DOHH2 (cell line): ENCODE results near the gene ZNF30.

Experiments used
- CTCF ChIP-seq: fragments of 200-600 bp; sonication (generic); IDR thresholded peaks from one replicate; pipeline ENCODE4 v1.5.1; 2014; ENCODE audit warnings: antibody characterized with exemption, mild to moderate bottlenecking, low read depth, low read length; ENCODE audit not compliant: poor library complexity, severe bottlenecking
- EZH2phosphoT487 ChIP-seq: fragments of 200-600 bp; sonication (generic); IDR thresholded peaks from 2 replicates; pipeline ENCODE4 v1.6.1; 2017; ENCODE audit warnings: borderline replicate concordance, mild to moderate bottlenecking, antibody characterized with exemption, low read length, moderate library complexity, mixed read lengths

- no peak for TF ChIP-seq CTCF
- TF ChIP-seq EZH2phosphoT487: no peak
These were observed 26.5 kb upstream of the ZNF30 start for GRCh38 chr19:34900245-34900644.
